G401.6 (cell line): Measurements from ENCODE around the gene PLVAP.
A peak's percentile ranks its signal among the peaks of the same experiment; 100 is the strongest.

Experiments used
- FAIRE-seq: peaks from 2 replicates; lab custom pipeline; 2012; peaks lifted over from hg19 to GRCh38; lab: Jason Lieb, UNC

The PLVAP gene

GRCh38 chr19:17333611-17334413 is 43.3 kb downstream of the PLVAP start:
- no peak for FAIRE-seq

DNA sequence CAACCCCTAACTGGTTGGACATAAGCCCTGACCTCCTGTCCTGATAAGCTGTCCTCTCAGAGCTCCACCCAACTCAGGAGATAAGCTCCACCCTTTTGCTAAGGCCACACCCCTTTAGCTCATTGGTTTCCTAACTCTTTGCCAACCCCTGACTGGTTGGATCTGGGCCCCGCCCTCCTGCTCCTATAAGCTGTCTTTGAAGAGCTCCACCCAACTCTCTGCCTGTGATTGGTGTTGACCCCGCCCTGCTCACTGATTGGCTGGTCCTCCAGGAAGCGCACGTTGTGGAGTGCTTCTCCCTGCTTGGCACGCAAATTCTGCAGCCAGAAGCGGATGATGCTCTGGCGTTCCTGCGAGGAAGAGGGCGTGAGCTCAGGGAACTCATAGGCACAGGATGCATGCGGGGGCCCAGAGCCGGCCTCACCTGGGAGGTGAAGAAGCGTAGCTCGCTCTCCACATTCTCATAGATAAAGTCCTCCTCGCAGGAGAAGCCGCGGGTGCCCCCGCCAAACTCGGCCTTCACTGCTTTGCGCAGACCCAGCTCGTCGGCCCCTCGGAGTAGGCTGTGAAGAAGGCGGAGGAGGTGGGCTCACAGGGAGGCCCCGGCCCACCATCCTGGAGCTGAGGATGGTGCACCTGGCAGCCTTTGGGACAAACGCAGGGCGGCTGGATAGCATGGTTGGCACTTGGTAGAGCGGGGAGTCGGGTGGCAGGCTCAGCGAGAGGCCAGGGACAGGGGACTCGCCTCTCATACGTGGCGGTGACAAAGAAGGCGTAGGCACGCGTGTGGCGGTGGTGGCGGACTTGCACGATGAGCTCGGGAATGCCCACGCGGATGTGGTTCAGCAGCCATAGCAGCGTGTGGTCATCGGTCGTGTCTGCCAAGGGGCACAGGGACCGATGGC is 44.2 kb downstream of the PLVAP start:
- no peak for FAIRE-seq

- FAIRE-seq, result no peak
Observed at GRCh38 chr19:17332360-17332676, 44.8 kb downstream of the PLVAP start.

DNA sequence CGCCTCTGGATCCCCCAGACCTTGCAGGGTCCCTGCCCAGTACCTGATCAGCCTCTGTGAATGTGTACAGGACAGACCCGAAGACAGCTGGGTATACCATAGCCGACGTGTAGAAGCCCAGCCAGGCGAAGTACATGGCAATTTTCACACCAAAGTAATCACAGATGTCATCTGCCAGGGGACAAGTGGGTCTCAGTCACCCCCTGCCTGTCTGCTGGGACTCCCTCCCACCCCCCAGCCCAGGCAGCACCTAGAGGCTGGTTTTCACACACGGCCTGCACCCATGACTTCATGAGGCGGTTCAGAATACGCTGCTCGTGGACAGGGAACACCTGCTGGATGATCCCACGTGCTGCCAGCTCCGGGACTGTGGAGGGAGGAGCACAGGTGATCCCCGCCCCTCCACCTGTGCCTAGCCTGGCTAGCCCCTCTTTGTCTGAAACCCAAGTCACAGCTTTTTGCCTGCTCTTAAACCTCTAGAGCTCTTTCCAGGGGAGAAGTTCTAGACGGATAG is 46.0 kb downstream of the PLVAP start:
- no peak for FAIRE-seq

- no peak for FAIRE-seq
Observed at GRCh38 chr19:17330262-17331044, 46.7 kb downstream of the PLVAP start.

GRCh38 chr19:17329366-17330261 is 47.5 kb downstream of the PLVAP start:
- no peak for FAIRE-seq

- FAIRE-seq, result no peak
Observed at GRCh38 chr19:17328517-17329365, 48.4 kb downstream of the PLVAP start.

DNA sequence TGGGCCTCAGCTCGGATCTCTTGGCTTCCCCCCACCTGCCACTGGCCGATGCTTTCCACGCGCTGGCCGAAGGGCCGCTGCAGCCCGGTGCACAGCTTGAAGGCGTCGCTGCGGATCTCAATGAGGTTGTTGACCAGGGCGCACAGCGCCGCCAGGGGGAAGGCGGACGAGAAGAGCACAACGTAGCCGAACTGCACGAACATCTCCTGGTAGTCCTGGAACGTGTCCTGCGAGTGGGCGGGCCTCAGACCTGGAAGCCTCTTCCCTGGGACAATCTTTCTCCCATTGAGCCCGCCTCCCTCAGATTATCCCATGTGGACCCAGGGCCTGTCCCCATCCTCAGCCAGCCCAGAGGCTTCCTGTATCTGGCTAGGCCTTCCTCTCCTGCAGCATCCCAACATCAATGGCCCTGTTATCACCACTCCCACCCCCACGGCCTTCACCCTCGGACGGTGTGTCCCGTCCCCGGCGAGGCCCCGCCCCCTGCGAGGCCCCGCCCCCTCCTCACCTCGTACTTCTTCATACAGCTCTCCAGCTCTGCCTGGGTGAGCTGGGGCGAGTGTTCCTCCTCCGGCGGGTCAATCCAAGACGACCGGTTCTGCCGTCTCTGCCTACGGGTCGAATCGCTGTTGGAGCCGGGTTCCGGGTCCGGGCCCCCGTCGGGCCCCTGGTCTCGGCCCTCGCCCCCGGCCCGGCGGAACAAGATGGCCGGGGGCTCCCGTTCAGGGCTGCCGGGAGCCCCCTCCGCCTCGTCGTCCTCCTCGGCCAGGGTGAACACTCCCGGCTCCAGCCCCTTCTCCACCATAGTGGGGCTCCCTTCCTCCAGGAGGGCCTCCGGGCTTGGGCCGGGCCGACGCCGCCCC is 49.3 kb downstream of the PLVAP start:
- peak; percentile 78 for FAIRE-seq

- FAIRE-seq, result no peak
Observed at GRCh38 chr19:17327068-17327653, 50.0 kb downstream of the PLVAP start.

DNA sequence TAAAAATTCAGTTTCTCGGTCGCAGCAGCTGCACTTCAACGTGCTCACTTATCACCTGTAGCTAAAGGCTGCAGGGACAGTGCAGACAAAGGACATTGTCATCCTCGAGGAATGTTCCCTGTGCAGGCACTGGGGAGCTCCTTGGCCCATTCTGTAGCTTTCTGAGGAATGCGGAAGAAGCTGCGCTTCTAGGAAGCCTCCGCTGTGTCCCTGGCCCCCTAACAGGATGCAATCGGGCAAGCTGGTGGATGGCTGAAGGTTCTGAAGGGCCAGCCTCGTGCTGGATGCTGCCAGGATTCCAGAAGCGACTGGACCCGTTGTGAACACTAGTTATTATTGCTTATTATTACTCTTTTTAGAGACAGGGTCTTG is 50.6 kb downstream of the PLVAP start:
- no peak for FAIRE-seq

- FAIRE-seq, result no peak
Observed at GRCh38 chr19:17325881-17326594, 51.1 kb downstream of the PLVAP start.

GRCh38 chr19:17325133-17325532 is 52.0 kb downstream of the PLVAP start:
- FAIRE-seq, result no peak

- FAIRE-seq, result no peak
Observed at GRCh38 chr19:17324357-17325114, 52.6 kb downstream of the PLVAP start.

GRCh38 chr19:17323964-17324332 is 53.2 kb downstream of the PLVAP start:
- FAIRE-seq, result no peak

GRCh38 chr19:17323300-17323963 is 53.7 kb downstream of the PLVAP start:
- no peak for FAIRE-seq

- no peak for FAIRE-seq
Observed at GRCh38 chr19:17322854-17323253, 54.3 kb downstream of the PLVAP start.
